Activated CD8-positive, alpha-beta T cell treated with anti-CD3 and anti-CD28 coated beads, Interleukin-2, amount 10 ng/mL, durations not matched to agents 7 days and 5 days (primary cell): ENCODE measurements around the gene PSRC1. TPM values are rescaled to one million over a fixed set of nuclear protein-coding genes. Genes with fewer than 3 reads are reported as not detected.
"Not testable (repeated sequence)": the region's sequence is repeated elsewhere in the genome, so short reads cannot be mapped to it uniquely, and the experiment has no call there.

Source experiments
- ATAC-seq: fragments of 150-1000 bp; cut with Tn5 transposase; one replicate; pipeline ENCODE4 v1.10.0; 2021; ENCODE audit warnings: moderate library complexity
- CTCF ChIA-PET: fragments of 350-600 bp; sonication (Branson Sonifier 250); formaldehyde crosslinking; loops from one replicate; lab custom pipeline; 2021; ENCODE audit warnings: antibody characterized with exemption; lab: Charles Lee
- POLR2A ChIA-PET: fragments of 350-600 bp; sonication (Branson Sonifier 250); formaldehyde crosslinking; loops from one replicate; lab custom pipeline; 2021; ENCODE audit warnings: antibody characterized with exemption; lab: Charles Lee
- DNase-seq: peaks from one replicate; pipeline ENCODE4 v3.0.0-alpha.2; 2020
- H3K27ac Mint-ChIP-seq: one replicate; pipeline ENCODE4 v1.8.0; 2021; ENCODE audit warnings: mild to moderate bottlenecking, mixed read lengths
- H3K27me3 Mint-ChIP-seq: one replicate; pipeline ENCODE4 v1.8.0; 2021; ENCODE audit warnings: low read depth, mixed read lengths
- H3K36me3 Mint-ChIP-seq: one replicate; pipeline ENCODE4 v1.8.0; 2021; ENCODE audit warnings: low read depth, mixed read lengths
- H3K4me1 Mint-ChIP-seq: one replicate; pipeline ENCODE4 v1.8.0; 2021; ENCODE audit warnings: low read depth, mixed read lengths
- H3K4me3 Mint-ChIP-seq: one replicate; pipeline ENCODE4 v1.8.0; 2021; ENCODE audit warnings: mild to moderate bottlenecking, mixed read lengths
- H3K9me3 Mint-ChIP-seq: one replicate; pipeline ENCODE4 v1.8.0; 2022; ENCODE audit warnings: mixed read lengths; ENCODE audit not compliant: insufficient read depth
- total RNA-seq, 2 experiments: library from RNA; stranded (reverse); gene quantifications; one replicate each; pipeline ENCODE4 v1.2.3, GENCODE V29; 2021

PSRC1 gene
- total RNA-seq, 2 experiments from 2014 or later, result 38.2 to 40.7 TPM

- ATAC-seq (no peak), DNase-seq (no peak)
- ChIA-PET CTCF (no interaction called here), POLR2A (no interaction called here)
- peaks cover 22% of the 10 kb centered on the region for H3K27me3 Mint-ChIP-seq
- H3K9me3 Mint-ChIP-seq, result no peaks in the 10 kb centered on the region
- peaks cover 2% of the 10 kb centered on the region for H3K4me1 Mint-ChIP-seq
- H3K4me3 Mint-ChIP-seq, result no peak overlapping the region
- H3K36me3 Mint-ChIP-seq, result no peaks in the 10 kb centered on the region
- H3K27ac Mint-ChIP-seq, result no peak overlapping the region
These were observed 11.5 kb upstream of the PSRC1 start for GRCh38 chr1:109294481-109294880.

- peaks cover 31% of the 10 kb centered on the region for H3K27me3 Mint-ChIP-seq
- no peaks in the 10 kb centered on the region for H3K9me3 Mint-ChIP-seq
- H3K36me3 Mint-ChIP-seq, result no peaks in the 10 kb centered on the region
- DNase-seq (no peak), ATAC-seq (no peak)
- CTCF ChIA-PET, result interaction anchor here (1.5 kb wide), 1 partner anchor 108 kb away, joined by 3 read pairs; no protein-coding TSS in a partner anchor
- H3K4me1 Mint-ChIP-seq, result peaks cover 2% of the 10 kb centered on the region
- no peak overlapping the region for H3K27ac Mint-ChIP-seq
- no peak overlapping the region for H3K4me3 Mint-ChIP-seq
- POLR2A ChIA-PET, result no interaction called here
These were observed 10.1 kb upstream of the PSRC1 start for GRCh38 chr1:109293026-109293425.

- no peak overlapping the region for H3K4me3 Mint-ChIP-seq
- ChIA-PET POLR2A (no interaction called here), CTCF (interaction anchor here (1.5 kb wide), 1 partner anchor 109 kb away, joined by 3 read pairs; no protein-coding TSS in a partner anchor)
- H3K4me1 Mint-ChIP-seq, result peaks cover 2% of the 10 kb centered on the region
- H3K27ac Mint-ChIP-seq, result no peak overlapping the region
- peaks cover 35% of the 10 kb centered on the region for H3K27me3 Mint-ChIP-seq
- ATAC-seq (no peak), DNase-seq (no peak)
- no peaks in the 10 kb centered on the region for H3K36me3 Mint-ChIP-seq
- no peaks in the 10 kb centered on the region for H3K9me3 Mint-ChIP-seq
These were observed 9.4 kb upstream of the PSRC1 start for GRCh38 chr1:109292364-109292763.

- no peak overlapping the region for H3K27ac Mint-ChIP-seq
- H3K36me3 Mint-ChIP-seq, result no peaks in the 10 kb centered on the region
- ATAC-seq (no peak), DNase-seq (no peak)
- POLR2A ChIA-PET, result no interaction called here
- CTCF ChIA-PET, result interaction anchor here (1.5 kb wide), 1 partner anchor 108 kb away, joined by 5 read pairs; no protein-coding TSS in a partner anchor
- H3K4me1 Mint-ChIP-seq, result peaks cover 2% of the 10 kb centered on the region
- no peak overlapping the region for H3K4me3 Mint-ChIP-seq
- peaks cover 37% of the 10 kb centered on the region for H3K27me3 Mint-ChIP-seq
- no peaks in the 10 kb centered on the region for H3K9me3 Mint-ChIP-seq
These were observed 8.1 kb upstream of the PSRC1 start for GRCh38 chr1:109290998-109291397.

GRCh38 chr1:109290137-109290536, 7.2 kb upstream of the PSRC1 start:
- DNase-seq, result no peak
- CTCF ChIA-PET, result interaction anchor here (1.5 kb wide), 1 partner anchor 109 kb away, joined by 5 read pairs; no protein-coding TSS in a partner anchor
- no peaks in the 10 kb centered on the region for H3K9me3 Mint-ChIP-seq
- no peaks in the 10 kb centered on the region for H3K4me1 Mint-ChIP-seq
- no peak for ATAC-seq
- no peak overlapping the region for H3K27ac Mint-ChIP-seq
- no peaks in the 10 kb centered on the region for H3K36me3 Mint-ChIP-seq
- POLR2A ChIA-PET, result no interaction called here
- H3K4me3 Mint-ChIP-seq, result no peak overlapping the region
- H3K27me3 Mint-ChIP-seq, result peaks cover 33% of the 10 kb centered on the region

GRCh38 chr1:109286762-109287161, 3.8 kb upstream of the PSRC1 start:
- H3K4me3 Mint-ChIP-seq, CTCF ChIA-PET, POLR2A ChIA-PET, H3K27ac Mint-ChIP-seq, H3K9me3 Mint-ChIP-seq, DNase-seq, H3K36me3 Mint-ChIP-seq, ATAC-seq: not testable (repeated sequence)
- Mint-ChIP-seq H3K27me3 (peaks cover 18% of the 10 kb centered on the region), H3K4me1 (peaks cover 18% of the 10 kb centered on the region)

GRCh38 chr1:109283748-109284600, 1.0 kb upstream of the PSRC1 start:
- ATAC-seq (no peak), DNase-seq (peak; percentile 72)
- Mint-ChIP-seq H3K4me1 (peaks cover 29% of the 10 kb centered on the region), H3K27ac (peak overlapping the region; percentile 91), H3K9me3 (no peaks in the 10 kb centered on the region), H3K4me3 (peak overlapping the region; percentile 99), H3K27me3 (peaks cover 13% of the 10 kb centered on the region), H3K36me3 (peaks cover 21% of the 10 kb centered on the region)
- POLR2A ChIA-PET, result interaction anchor here (1.3 to 1.8 kb wide), 2 partner anchors 114 to 200 kb away, joined by 7 to 10 read pairs; partner anchors contain the start of genes ATXN7L2 and SORT1
- CTCF ChIA-PET, result interaction anchor here (1.1 to 3.3 kb wide), 5 partner anchors 95 to 248 kb away, joined by 3 to 36 read pairs (median 7); partner anchors contain the start of genes ATXN7L2 and SORT1

GRCh38 chr1:109282497-109282951, 421 bp downstream of the PSRC1 start:
- H3K27ac Mint-ChIP-seq, result peak overlapping the region; percentile 91

GRCh38 chr1:109281680-109282496, 1.1 kb downstream of the PSRC1 start:
- H3K27ac Mint-ChIP-seq, result peak overlapping the region; percentile 91
- H3K4me3 Mint-ChIP-seq, result peak overlapping the region; percentile 99
- DNase-seq (no peak), ATAC-seq (no peak)
- peaks cover 38% of the 10 kb centered on the region for H3K4me1 Mint-ChIP-seq
- peaks cover 25% of the 10 kb centered on the region for H3K36me3 Mint-ChIP-seq
- H3K27me3 Mint-ChIP-seq, result peaks cover 2% of the 10 kb centered on the region
- ChIA-PET CTCF (interaction anchor here (1.3 to 3.3 kb wide), 8 partner anchors 26 to 253 kb away, joined by 3 to 36 read pairs (median 6); partner anchors contain the start of genes CYB561D1 and SORT1), POLR2A (interaction anchor here (0.6 to 1.8 kb wide), 5 partner anchors 9 to 267 kb away, joined by 3 to 10 read pairs (median 3); partner anchors contain the start of genes ATXN7L2 and GNAI3)
- H3K9me3 Mint-ChIP-seq, result no peaks in the 10 kb centered on the region

More at GRCh38 chr1:109282497-109282951, 421 bp downstream of the PSRC1 start:
- CTCF ChIA-PET, result interaction anchor here (0.7 to 3.3 kb wide), 16 partner anchors 17 to 253 kb away, joined by 3 to 36 read pairs (median 6); partner anchors contain the start of genes ATXN7L2, CYB561D1, SARS1 and SORT1
- Mint-ChIP-seq H3K36me3 (peaks cover 25% of the 10 kb centered on the region), H3K9me3 (no peaks in the 10 kb centered on the region), H3K4me3 (peak overlapping the region; percentile 99), H3K27me3 (peaks cover 3% of the 10 kb centered on the region), H3K4me1 (peaks cover 34% of the 10 kb centered on the region)
- POLR2A ChIA-PET, result interaction anchor here (0.6 to 1.8 kb wide), 10 partner anchors 9 to 266 kb away, joined by 3 to 10 read pairs (median 3); partner anchors contain the start of genes ATXN7L2, CELSR2, GNAI3 and SORT1
- ATAC-seq (no peak), DNase-seq (no peak)

- Mint-ChIP-seq H3K27ac (no peak overlapping the region), H3K27me3 (no peaks in the 10 kb centered on the region), H3K9me3 (no peaks in the 10 kb centered on the region), H3K4me1 (peaks cover 38% of the 10 kb centered on the region), H3K36me3 (peaks cover 25% of the 10 kb centered on the region), H3K4me3 (peak overlapping the region; percentile 99)
- ATAC-seq (no peak), DNase-seq (no peak)
- ChIA-PET CTCF (interaction anchor here (3.3 kb wide), 1 partner anchor 118 kb away, joined by 36 read pairs; the partner anchor contains the start of gene SORT1), POLR2A (no interaction called here)
These were observed 2.1 kb downstream of the PSRC1 start for GRCh38 chr1:109280862-109281261.
